ENCODE measurements around the gene HOXD3. TPM values are rescaled to one million over a fixed set of nuclear protein-coding genes. Genes with fewer than 3 reads are reported as not detected.

The HOXD3 gene
- total RNA-seq (2014; rRNA removed; shearing (Covaris generic)) = not detected in 2 replicates
- not detected in 2 replicates for polyA plus RNA-seq (2016; fragmentation: Nextera tagmentation; extraction: Ambion mirVana)
- long read RNA-seq = 0 reads

- H3K4me1 Mint-ChIP-seq = peaks cover 31% of the 10 kb centered on the region
- H3K9me3 Mint-ChIP-seq = peaks cover 3% of the 10 kb centered on the region; the same call in 2 of the 3 replicates
- ATAC-seq (no peak), DNase-seq (ENCODE audit: low spot score) (peak; percentile 24)
- Histone ChIP-seq H3K36me3 (ENCODE audit: insufficient read depth) (no peaks in the 10 kb centered on the region), H3F3A (replicated peaks; ENCODE audit: low read depth) (peaks cover 27% of the 10 kb centered on the region), H3K9me2 (ENCODE audit: insufficient read depth) (no peaks in the 10 kb centered on the region), H3K27ac (ENCODE audit: low read depth) (no peak within 1 kb of the TSS), H4K20me1 (replicated peaks; ENCODE audit: insufficient read depth) (peaks cover 45% of the 10 kb centered on the region), H2AFZ (no peak within 1 kb of the TSS), H3K79me2 (replicated peaks; ENCODE audit: insufficient read depth) (no peaks in the 10 kb centered on the region), H3K27me3 (ENCODE audit: insufficient read depth) (peaks cover 100% of the 10 kb centered on the region), H3K4me1 (ENCODE audit: insufficient read depth) (peaks cover 46% of the 10 kb centered on the region), H3K4me2 (peak within 1 kb of the TSS; percentile 65; the same call in 1 of the 2 replicates), H3K4me3 (peak within 1 kb of the TSS; percentile 34; the same call in 1 of the 2 replicates)
- H3K27me3 Mint-ChIP-seq (ENCODE audit: insufficient read depth, low read depth, poor library complexity) = peaks cover 99% of the 10 kb centered on the region
- no peak for TF ChIP-seq STAT1 (IDR thresholded peaks at IDR 0.05; ENCODE audit: unreplicated experiment)
- no peak for TF ChIP-seq NANOG (IDR thresholded peaks at IDR 0.05; ENCODE audit: borderline replicate concordance)
- peak; percentile 97 for TF ChIP-seq EZH2 (IDR thresholded peaks at IDR 0.05; ENCODE audit: low read depth, unreplicated experiment)
- TF ChIP-seq CREB1 (CRISPR knock-in tag; IDR thresholded peaks at IDR 0.05; ENCODE audit: low read depth) = no peak
- TF ChIP-seq EZH2phosphoT487 (IDR thresholded peaks at IDR 0.05; ENCODE audit: unreplicated experiment) = no peak
- TF ChIP-seq CTCF (conservative IDR thresholded peaks at IDR 0.05; ENCODE audit: low read depth in 2 of 2) = no peak
- no peak within 1 kb of the TSS for H3K27ac Mint-ChIP-seq
- H3K4me3 Mint-ChIP-seq = 0 out of 3 replicates have a peak within 1 kb of the TSS, but pooled peaks have one; percentile 12
- no peaks in the 10 kb centered on the region for H3K36me3 Mint-ChIP-seq (ENCODE audit: low read depth)
These were observed at the start of gene HOXD3 for GRCh38 chr2:176156807-176157498. Gene HOXD3, plus strand, starts transcription at chr2:176157307. Its CDS starts 11,808 bp downstream, at chr2:176169115.

GRCh38 chr2:176107731-176108181 is 49.4 kb upstream of the HOXD3 start:
- peaks cover 41% of the 10 kb centered on the region for H3K4me1 ChIP-seq (ENCODE audit: insufficient read depth)
- no peaks in the 10 kb centered on the region; the same call in 2 of the 3 replicates for H3K36me3 Mint-ChIP-seq (ENCODE audit: low read depth)
- H3K4me1 Mint-ChIP-seq = peaks cover 32% of the 10 kb centered on the region
- H3K79me2 ChIP-seq (replicated peaks; ENCODE audit: insufficient read depth) = no peaks in the 10 kb centered on the region
- H3K27me3 Mint-ChIP-seq (ENCODE audit: insufficient read depth, low read depth, poor library complexity) = peaks cover 94% of the 10 kb centered on the region
- no peak overlapping the region for H3K4me3 Mint-ChIP-seq
- H4K20me1 ChIP-seq (replicated peaks; ENCODE audit: insufficient read depth) = peaks cover 31% of the 10 kb centered on the region
- H3K27ac Mint-ChIP-seq = no peak overlapping the region
- DNase-seq (ENCODE audit: low spot score) = no peak
- H2AFZ ChIP-seq = no peak overlapping the region
- H3K4me2 ChIP-seq = no peak overlapping the region; the same call in 1 of the 2 replicates
- 0 out of 2 replicates have a peak overlapping the region, but pooled peaks have one; percentile 28 for H3K4me3 ChIP-seq
- peaks cover 37% of the 10 kb centered on the region for H3F3A ChIP-seq (replicated peaks; ENCODE audit: low read depth)
- peak; percentile 52 for TF ChIP-seq EZH2 (IDR thresholded peaks at IDR 0.05; ENCODE audit: low read depth, unreplicated experiment)
- TF ChIP-seq ETS1 (IDR thresholded peaks at IDR 0.05) = no peak
- TF ChIP-seq EZH2phosphoT487 (IDR thresholded peaks at IDR 0.05; ENCODE audit: unreplicated experiment) = peak; percentile 55
- TF ChIP-seq STAT1 (IDR thresholded peaks at IDR 0.05; ENCODE audit: unreplicated experiment) = no peak
- no peak for TF ChIP-seq POLR2AphosphoS5 (IDR thresholded peaks at IDR 0.05; ENCODE audit: low read depth)
- H3K27ac ChIP-seq (ENCODE audit: low read depth) = no peak overlapping the region
- H3K36me3 ChIP-seq (ENCODE audit: insufficient read depth) = no peaks in the 10 kb centered on the region
- peaks cover 5% of the 10 kb centered on the region for H3K9me3 Mint-ChIP-seq
- H3K9me2 ChIP-seq (ENCODE audit: insufficient read depth) = no peaks in the 10 kb centered on the region
- H3K27me3 ChIP-seq (ENCODE audit: insufficient read depth) = peaks cover 99% of the 10 kb centered on the region
- ATAC-seq = no peak
